Activated naive CD8-positive, alpha-beta T cell treated with anti-CD3 and anti-CD28 coated beads for 36 hours (primary cell): ENCODE data around the gene TMEM258. TPM values are rescaled to one million over a fixed set of nuclear protein-coding genes. Genes with fewer than 3 reads are reported as not detected.

Source experiments
- DNase-seq: peaks from one replicate; pipeline ENCODE4 v3.0.0; 2021
- H3K27ac Mint-ChIP-seq: one replicate; pipeline ENCODE4 v1.8.0; 2022; ENCODE audit warnings: mild to moderate bottlenecking, moderate library complexity, mixed read lengths
- H3K27me3 Mint-ChIP-seq: one replicate; pipeline ENCODE4 v1.8.0; 2022; ENCODE audit warnings: mild to moderate bottlenecking, mixed read lengths
- H3K36me3 Mint-ChIP-seq: one replicate; pipeline ENCODE4 v1.8.0; 2021; ENCODE audit warnings: mild to moderate bottlenecking, mixed read lengths
- H3K4me1 Mint-ChIP-seq: one replicate; pipeline ENCODE4 v1.8.0; 2021; ENCODE audit warnings: mixed read lengths
- H3K4me3 Mint-ChIP-seq: one replicate; pipeline ENCODE4 v1.8.0; 2022; ENCODE audit warnings: mild to moderate bottlenecking, moderate library complexity, mixed read lengths
- H3K9me3 Mint-ChIP-seq: one replicate; pipeline ENCODE4 v1.8.0; 2022; ENCODE audit warnings: mixed read lengths
- total RNA-seq, 2 experiments: library from RNA; stranded (reverse); gene quantifications; one replicate each; pipeline ENCODE4 v1.2.3, GENCODE V29; 2021

Gene TMEM258
- total RNA-seq, 2 experiments from 2014 or later = 143 TPM

GRCh38 chr11:61752925-61753521 lies 39.4 kb downstream of the TMEM258 start:
- DNase-seq = no peak
- no peaks in the 10 kb centered on the region for H3K36me3 Mint-ChIP-seq
- H3K4me1 Mint-ChIP-seq = peaks cover 14% of the 10 kb centered on the region
- no peak overlapping the region for H3K27ac Mint-ChIP-seq
- H3K9me3 Mint-ChIP-seq = no peaks in the 10 kb centered on the region
- peak overlapping the region; percentile 45 for H3K4me3 Mint-ChIP-seq
- peaks cover 34% of the 10 kb centered on the region for H3K27me3 Mint-ChIP-seq

DNA sequence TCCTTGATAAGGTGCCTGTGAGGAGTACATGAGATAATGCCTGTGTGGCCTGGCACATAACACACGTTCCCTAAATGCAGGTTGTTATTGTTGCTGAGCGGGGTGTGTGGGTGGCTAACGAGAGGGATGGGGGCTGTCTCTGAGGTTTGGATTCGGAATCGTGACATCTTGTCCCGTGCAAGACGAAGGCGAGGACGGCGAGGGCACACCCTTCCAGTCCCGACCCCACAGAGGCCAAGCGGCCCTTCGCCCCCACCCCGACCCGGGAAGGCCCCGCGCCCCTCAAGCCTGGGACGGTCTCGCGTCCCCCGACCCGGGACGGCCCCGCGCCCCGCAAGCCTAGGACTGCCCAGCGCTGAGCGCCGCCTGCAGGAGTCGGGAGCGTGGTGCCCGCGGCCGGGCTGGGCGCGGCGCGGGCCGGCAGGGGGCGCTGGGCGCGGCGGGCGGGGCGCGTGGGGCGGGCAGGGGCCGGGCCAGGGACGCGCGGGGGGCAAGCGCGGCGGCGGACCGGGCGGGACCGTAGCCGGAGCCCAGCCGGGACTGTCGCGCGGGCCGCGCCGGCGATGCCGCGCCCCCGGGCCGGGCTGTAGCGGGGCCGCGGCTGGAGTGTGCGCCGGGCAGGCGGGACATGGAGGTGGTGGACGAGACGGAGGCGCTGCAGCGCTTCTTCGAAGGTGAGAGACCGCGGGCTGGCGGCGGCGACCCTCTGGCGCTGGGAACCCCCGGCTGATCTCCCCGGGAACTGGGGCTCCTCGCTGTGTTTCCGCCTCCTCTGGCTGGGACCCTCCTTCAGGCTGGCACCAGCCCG lies 40.1 kb downstream of the TMEM258 start, which contains the start of gene MYRF:
MYRF (plus strand) TSS at position 520 of the 808 bp plus-strand sequence; CDS start at position 629, 109 bp downstream.
- peak within 1 kb of the TSS; percentile 53 for H3K4me3 Mint-ChIP-seq
- no peak within 1 kb of the TSS for H3K27ac Mint-ChIP-seq
- peaks cover 34% of the 10 kb centered on the region for H3K27me3 Mint-ChIP-seq
- H3K4me1 Mint-ChIP-seq = peaks cover 14% of the 10 kb centered on the region
- peak; percentile 78 for DNase-seq
- no peaks in the 10 kb centered on the region for H3K9me3 Mint-ChIP-seq
- no peaks in the 10 kb centered on the region for H3K36me3 Mint-ChIP-seq

GRCh38 chr11:61751384-61751783 lies 41.0 kb downstream of the TMEM258 start:
- Mint-ChIP-seq H3K27me3 (peaks cover 34% of the 10 kb centered on the region), H3K4me3 (no peak overlapping the region), H3K27ac (no peak overlapping the region), H3K4me1 (peaks cover 11% of the 10 kb centered on the region), H3K36me3 (no peaks in the 10 kb centered on the region), H3K9me3 (no peaks in the 10 kb centered on the region)
- no peak for DNase-seq

DNA sequence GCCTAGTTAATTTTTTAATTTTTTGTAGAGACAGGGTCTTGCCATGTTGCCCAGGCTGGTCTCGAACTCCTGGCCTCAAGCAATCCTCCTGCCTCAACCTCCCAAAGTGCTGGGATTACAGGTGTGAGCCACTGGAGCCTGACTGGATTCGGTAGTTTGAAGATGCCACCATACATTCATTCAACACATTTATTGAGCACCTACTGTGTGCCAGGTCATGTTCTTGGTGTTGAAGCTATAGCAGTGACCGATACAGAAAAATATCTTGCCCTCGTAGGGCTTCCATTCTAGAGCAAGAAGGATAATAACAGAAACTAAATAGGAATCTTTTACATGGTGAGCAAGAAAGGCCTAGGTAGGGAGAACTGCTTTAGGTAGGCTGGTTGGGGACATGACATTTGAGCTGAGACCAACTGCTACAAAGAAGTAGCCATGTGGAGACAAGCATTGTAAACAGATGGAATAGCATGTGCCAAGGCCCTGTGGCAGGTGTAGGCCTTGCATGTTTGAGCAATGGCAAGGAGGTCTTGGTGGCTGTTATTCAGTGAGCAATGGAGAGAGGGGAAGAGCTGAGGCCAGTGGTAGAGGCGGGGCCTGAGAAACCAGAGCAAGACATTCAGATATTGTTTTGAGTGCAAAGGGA lies 41.6 kb downstream of the TMEM258 start:
- H3K4me3 Mint-ChIP-seq = no peak overlapping the region
- H3K36me3 Mint-ChIP-seq = no peaks in the 10 kb centered on the region
- H3K9me3 Mint-ChIP-seq = no peaks in the 10 kb centered on the region
- no peak overlapping the region for H3K27ac Mint-ChIP-seq
- no peak for DNase-seq
- peaks cover 34% of the 10 kb centered on the region for H3K27me3 Mint-ChIP-seq
- peaks cover 5% of the 10 kb centered on the region for H3K4me1 Mint-ChIP-seq

DNA sequence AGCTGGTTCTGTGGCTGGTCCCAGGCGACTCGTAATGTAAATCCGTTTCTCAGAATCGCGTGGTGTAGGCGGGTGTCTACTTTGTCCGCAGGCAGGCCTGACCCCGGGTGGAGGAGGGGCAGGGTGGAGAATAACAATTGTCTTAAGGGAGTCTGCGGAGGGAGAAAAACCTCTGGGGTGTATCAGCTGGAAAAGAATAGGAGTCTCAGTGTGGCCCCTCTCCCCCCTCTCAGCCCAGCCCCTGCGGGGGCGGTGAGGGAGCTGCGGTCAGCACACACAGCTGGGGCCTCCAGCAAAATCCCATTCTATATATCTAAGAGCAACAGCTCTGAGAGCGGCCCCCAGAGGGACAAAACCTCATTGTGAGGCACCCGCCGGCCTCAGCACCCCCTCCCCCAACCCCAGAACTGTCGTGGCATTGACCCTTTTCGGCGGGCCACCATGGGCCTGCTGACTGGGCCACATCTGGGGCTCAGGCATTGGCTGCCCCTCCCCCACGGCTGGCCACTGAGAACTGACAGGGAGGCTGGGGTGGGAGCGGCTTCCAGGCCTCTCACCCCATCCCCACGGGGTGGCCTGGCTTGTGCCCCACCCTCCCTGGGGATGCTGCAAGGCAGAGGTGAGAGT lies 42.7 kb downstream of the TMEM258 start:
- Mint-ChIP-seq H3K36me3 (no peaks in the 10 kb centered on the region), H3K4me3 (no peak overlapping the region), H3K27me3 (peaks cover 34% of the 10 kb centered on the region), H3K4me1 (peaks cover 3% of the 10 kb centered on the region), H3K9me3 (no peaks in the 10 kb centered on the region), H3K27ac (no peak overlapping the region)
- no peak for DNase-seq

GRCh38 chr11:61747967-61748285 lies 44.5 kb downstream of the TMEM258 start:
- Mint-ChIP-seq H3K9me3 (no peaks in the 10 kb centered on the region), H3K4me3 (no peak overlapping the region), H3K27me3 (peaks cover 24% of the 10 kb centered on the region), H3K36me3 (no peaks in the 10 kb centered on the region), H3K27ac (no peak overlapping the region), H3K4me1 (peaks cover 1% of the 10 kb centered on the region)
- DNase-seq = no peak

DNA sequence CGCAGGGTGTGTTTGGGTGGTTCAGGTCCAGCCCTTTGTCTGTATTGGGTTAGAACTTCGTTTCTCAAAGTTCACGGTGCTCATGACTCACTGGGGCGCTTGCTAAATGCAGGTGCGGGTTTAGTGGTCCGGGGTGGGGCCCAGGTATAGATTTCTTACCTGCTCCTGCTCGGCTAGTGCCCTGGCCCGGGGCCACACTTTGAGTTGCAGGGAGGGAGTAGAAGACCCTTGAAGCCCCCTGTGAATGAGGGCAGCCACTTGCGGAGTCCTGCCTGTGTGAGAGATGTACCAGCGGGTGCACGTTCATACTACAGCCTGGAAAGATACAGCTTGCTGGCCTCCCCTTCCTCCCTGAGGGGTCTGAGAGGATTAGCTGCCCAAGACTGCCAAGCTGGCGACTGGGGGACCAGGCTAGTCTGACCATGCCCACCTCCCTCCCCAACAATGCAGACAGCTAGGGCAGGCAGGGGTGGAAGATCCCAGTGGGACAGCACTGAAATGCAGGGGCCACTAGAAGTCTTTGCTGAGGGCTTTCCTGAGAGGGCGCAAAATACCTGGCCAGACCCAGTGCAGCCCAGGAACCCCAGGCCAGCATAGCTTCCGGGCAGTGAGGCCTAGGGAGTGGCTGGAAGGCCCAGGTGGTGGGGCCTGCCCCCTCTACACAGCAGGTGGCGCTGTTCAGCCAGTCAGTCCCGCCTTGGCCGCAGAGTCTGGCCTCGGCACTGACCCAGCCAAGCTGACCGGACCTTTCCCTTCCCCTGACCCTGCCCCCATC lies 45.0 kb downstream of the TMEM258 start:
- H3K36me3 Mint-ChIP-seq = no peaks in the 10 kb centered on the region

DNA sequence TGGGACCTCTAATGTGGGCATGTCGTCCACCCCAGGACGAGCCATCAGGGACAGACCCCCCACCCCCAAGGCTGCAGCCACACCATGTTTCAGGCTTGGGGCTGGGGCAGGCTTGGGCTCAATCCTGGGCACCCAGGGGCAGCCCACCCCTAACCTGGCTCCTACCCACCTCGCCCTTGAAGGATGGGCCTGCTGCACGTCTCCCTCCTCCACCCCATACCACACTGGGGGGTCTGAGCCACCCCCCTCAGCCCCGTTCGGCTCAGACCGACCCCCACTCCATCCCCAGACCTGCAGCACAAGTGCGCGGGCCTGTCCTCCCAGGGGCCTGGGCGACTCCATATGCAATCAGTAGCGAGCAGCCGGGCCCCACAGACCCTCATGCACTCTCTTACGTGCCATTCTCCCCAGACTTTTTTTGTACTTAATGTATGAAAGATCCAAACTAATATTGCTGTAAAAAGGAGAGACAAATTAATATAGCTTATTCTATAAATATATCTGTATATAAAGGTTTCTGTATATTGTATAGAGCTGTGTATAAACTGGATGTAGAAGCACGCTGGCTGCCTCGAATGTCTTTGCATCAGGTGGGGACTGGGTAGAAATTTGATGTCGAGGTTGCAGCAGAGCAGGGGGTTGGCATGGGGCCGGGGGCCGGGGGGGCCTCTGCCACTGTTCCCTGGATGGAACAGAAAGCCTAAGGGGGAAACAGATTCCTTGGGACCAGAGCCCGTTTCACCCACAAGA lies 45.8 kb downstream of the TMEM258 start:
- DNase-seq = no peak
- no peak overlapping the region for H3K4me3 Mint-ChIP-seq
- H3K27ac Mint-ChIP-seq = no peak overlapping the region
- no peaks in the 10 kb centered on the region for H3K4me1 Mint-ChIP-seq
- no peaks in the 10 kb centered on the region for H3K36me3 Mint-ChIP-seq
- peaks cover 17% of the 10 kb centered on the region for H3K27me3 Mint-ChIP-seq
- H3K9me3 Mint-ChIP-seq = no peaks in the 10 kb centered on the region

More for the DNA sequence above, 45.0 kb downstream of the TMEM258 start:
- peak; percentile 50 for DNase-seq
- H3K4me1 Mint-ChIP-seq = no peaks in the 10 kb centered on the region
- no peak overlapping the region for H3K27ac Mint-ChIP-seq
- no peaks in the 10 kb centered on the region for H3K9me3 Mint-ChIP-seq
- H3K4me3 Mint-ChIP-seq = no peak overlapping the region
- H3K27me3 Mint-ChIP-seq = peaks cover 22% of the 10 kb centered on the region

GRCh38 chr11:61745781-61746441 lies 46.5 kb downstream of the TMEM258 start:
- Mint-ChIP-seq H3K27me3 (peaks cover 10% of the 10 kb centered on the region), H3K27ac (no peak overlapping the region), H3K36me3 (no peaks in the 10 kb centered on the region), H3K4me1 (no peaks in the 10 kb centered on the region), H3K9me3 (no peaks in the 10 kb centered on the region), H3K4me3 (no peak overlapping the region)
- no peak for DNase-seq

DNA sequence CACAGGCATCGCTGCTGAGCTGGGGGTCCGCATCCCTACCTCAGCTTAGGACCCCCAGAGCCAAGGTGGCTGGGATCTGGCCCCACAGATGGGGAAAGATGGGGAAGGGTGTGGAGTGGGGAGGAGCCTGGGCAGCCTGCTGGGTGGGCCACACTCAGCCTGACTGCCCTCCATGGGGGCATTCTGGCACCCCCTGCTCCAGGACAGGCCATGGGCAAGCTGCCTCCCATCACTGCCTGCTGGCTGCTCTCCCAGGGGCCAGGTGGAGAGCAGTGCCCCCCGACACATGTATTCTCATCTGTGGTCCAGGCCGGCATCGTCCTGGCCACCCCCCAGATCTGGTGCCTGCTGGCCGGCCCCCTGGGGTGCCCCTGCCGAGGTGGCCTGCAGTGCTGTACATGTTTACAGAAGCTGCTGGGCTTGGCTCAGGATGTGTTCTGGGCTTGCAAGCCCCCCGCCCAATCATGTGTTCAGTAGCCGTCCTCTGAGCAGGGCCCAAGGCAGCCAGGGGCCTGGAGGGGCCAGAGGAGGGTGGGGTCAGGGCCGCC lies 47.7 kb downstream of the TMEM258 start:
- DNase-seq = no peak
- Mint-ChIP-seq H3K27ac (no peak overlapping the region), H3K4me3 (no peak overlapping the region), H3K27me3 (peaks cover 8% of the 10 kb centered on the region), H3K4me1 (no peaks in the 10 kb centered on the region), H3K9me3 (no peaks in the 10 kb centered on the region), H3K36me3 (no peaks in the 10 kb centered on the region)

GRCh38 chr11:61744181-61744580 lies 48.2 kb downstream of the TMEM258 start:
- no peaks in the 10 kb centered on the region for H3K9me3 Mint-ChIP-seq
- no peak overlapping the region for H3K27ac Mint-ChIP-seq
- H3K27me3 Mint-ChIP-seq = peaks cover 4% of the 10 kb centered on the region
- H3K4me1 Mint-ChIP-seq = no peaks in the 10 kb centered on the region
- DNase-seq = no peak
- no peaks in the 10 kb centered on the region for H3K36me3 Mint-ChIP-seq
- H3K4me3 Mint-ChIP-seq = no peak overlapping the region

GRCh38 chr11:61743486-61744095 lies 48.8 kb downstream of the TMEM258 start:
- Mint-ChIP-seq H3K4me1 (no peaks in the 10 kb centered on the region), H3K9me3 (no peaks in the 10 kb centered on the region), H3K27me3 (peaks cover 2% of the 10 kb centered on the region), H3K27ac (no peak overlapping the region), H3K36me3 (no peaks in the 10 kb centered on the region), H3K4me3 (no peak overlapping the region)
- DNase-seq = no peak

DNA sequence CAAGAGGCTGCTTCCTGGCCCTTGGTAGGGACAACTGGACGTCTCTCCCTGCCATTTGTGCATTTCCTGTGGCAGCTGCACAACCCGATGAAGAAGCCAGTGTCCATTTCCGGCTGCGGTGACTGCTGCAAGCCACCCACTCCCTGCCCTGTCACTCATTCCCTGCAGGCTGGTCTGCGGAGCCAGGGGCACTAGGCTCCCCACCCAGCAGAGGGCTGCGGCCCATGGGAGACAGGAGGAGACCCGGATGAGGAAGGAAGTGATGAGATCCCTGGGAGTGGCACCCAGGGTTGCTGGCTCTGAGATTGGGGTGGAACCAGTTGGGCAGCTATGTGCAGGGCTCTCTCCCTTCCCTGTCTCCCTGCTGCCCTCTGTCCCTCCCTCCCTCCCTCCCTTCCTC lies 50.0 kb downstream of the TMEM258 start:
- no peaks in the 10 kb centered on the region for H3K4me1 Mint-ChIP-seq
- H3K9me3 Mint-ChIP-seq = no peaks in the 10 kb centered on the region
- no peak overlapping the region for H3K4me3 Mint-ChIP-seq
- H3K27ac Mint-ChIP-seq = no peak overlapping the region
- DNase-seq = no peak
- H3K36me3 Mint-ChIP-seq = no peaks in the 10 kb centered on the region
- H3K27me3 Mint-ChIP-seq = no peaks in the 10 kb centered on the region
